SW480 (cell line): ENCODE data around the gene WDR13.
"Not testable (repeated sequence)": the region's sequence is repeated elsewhere in the genome, so short reads cannot be mapped to it uniquely, and the experiment has no call there.

Source experiments
- DNase-seq: peaks from one replicate; pipeline ENCODE4 v3.0.0-alpha.2; 2016; ENCODE audit warnings: low spot score

WDR13 gene

DNA sequence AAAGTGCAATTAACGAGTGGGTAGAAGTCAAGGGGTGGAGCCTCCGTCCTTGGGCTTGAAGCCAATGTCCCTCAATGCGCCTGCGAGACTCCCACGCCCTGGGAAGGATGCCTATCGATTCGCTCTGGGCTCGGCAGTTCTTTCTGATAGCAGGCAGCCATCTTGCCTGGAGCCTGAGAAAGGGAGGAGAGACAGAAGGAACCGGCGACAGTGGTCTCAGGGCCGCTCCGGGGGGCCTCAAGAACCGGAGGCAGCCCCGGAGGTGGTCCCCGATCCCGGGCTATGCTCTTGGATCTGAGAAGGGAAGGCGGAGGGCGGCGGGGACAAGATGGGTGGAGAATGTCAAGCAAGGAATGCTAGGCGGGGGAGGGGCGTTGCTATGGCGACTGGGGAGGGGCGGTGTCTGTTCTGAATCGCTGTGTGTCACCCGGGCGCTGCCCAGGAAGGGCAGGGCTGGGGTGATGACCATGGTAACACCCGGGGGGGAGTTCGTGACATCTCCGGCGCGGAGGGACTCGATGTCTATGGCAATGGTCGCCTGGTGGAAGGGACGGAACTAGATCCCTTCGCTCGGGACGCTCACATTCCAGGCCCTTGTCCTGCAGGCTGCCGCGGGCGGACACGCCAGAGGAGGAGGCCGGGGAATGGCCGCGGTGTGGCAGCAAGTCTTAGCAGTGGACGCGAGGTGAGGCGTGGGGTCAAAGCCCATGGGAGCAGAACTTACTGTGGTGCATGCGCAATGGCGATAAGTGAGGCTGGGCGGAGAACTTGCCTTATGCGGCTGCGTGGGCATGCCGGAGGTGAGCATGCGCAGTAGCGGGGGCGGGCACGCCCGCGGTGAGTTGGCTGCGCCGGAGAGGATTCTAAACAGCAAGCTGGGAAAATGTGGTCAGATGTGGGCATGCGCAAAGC is at the start of gene WDR13:
WDR13 (plus strand) TSS at position 140 of the 912 bp plus-strand sequence; CDS start at position 645, 505 bp downstream.
- peak; percentile 92 for DNase-seq

DNA sequence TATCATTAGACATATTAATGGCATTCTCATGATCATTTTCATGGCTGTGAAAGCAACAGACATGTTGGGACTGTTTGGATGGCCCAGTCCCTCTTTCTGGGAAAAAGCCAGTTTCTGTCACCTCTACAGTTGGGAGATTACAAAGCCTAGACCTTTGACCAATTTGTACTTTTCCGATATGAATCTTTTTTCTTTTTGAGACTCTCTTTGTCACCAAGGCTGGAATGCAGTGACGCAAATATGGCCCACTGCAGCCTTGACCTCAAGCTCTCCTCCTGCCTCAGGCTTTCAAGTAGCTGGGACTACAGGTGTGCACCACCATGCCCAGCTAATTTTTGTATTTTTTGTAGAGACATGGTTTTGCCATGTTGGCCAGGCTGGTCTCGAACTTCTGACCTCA is 48.4 kb upstream of the WDR13 start:
- no peak for DNase-seq

DNA sequence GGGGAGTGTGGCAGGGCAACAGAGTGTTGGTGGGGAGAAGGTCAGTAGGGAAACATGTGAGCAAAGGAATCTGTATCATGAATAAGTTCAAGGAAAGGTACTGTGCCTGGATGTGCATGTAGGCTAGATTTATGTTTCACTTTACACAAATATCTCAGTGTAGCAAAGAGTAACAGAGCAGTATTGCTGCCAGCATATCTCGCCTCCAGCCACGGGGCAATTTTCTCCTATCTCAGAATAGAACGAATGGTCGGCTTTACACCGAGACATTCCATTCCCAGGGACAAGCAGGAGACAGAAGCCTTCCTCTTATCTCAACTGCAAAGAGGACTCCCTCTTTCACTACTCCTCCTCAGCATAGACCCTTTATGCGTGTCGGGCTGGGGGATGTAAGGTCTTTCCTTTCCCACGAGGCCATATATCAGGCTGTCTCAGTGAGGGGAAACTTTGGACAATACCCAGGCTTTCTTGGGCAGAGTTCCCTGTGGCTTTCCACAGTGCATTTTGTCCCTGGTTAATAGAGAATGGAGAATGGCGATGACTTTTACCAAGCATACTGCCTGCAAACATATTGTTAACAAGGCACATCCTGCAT is 41.5 kb upstream of the WDR13 start:
- DNase-seq: not testable (repeated sequence)

DNA sequence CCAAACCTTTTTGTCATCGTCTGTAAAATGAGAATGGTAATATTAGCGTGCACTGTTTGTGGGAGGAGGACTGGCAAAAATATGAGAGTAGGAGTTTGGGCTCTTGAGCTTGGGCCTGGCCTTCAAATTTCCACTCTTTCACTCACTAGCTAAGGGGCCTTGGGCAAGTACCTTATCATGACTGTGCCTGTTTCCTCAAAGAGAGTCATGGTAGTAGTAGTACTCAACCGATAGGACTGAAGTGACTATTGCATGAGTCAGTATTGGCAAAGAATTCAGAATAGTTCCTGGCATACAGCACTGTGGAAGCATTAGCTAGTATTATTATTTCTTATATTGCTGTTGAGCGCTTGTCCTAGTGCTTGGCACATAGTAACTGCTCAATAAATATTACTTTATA is 39.0 kb upstream of the WDR13 start:
- no peak for DNase-seq

DNA sequence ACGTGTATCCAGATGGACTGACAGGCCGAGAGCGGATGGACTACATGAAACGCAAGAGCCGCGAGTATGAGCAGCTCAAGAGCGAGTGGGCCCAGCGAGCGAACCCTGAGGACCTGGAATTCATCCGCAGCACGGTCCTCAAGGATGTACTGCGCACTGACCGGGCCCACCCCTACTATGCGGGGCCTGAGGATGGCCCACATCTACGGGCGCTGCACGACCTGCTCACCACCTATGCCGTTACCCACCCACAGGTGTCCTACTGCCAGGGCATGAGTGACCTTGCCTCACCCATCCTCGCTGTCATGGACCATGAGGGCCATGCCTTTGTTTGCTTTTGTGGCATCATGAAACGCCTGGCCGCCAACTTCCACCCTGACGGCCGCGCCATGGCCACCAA is 37.7 kb upstream of the WDR13 start:
- no peak for DNase-seq

DNA sequence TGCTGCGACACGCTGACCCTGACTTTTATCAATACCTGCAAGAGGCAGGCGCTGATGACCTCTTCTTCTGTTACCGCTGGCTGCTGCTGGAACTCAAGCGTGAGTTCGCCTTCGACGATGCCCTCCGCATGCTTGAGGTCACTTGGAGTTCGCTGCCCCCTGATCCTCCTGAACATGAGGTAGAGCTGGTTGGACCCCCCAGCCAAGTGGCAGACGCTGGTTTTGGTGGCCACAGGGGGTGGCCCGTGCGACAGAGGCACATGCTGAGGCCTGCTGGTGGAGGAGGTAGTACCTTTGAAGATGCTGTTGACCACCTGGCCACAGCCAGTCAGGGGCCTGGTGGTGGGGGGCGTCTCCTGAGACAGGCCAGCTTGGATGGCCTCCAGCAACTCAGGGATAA is 37.2 kb upstream of the WDR13 start:
- no peak for DNase-seq

DNA sequence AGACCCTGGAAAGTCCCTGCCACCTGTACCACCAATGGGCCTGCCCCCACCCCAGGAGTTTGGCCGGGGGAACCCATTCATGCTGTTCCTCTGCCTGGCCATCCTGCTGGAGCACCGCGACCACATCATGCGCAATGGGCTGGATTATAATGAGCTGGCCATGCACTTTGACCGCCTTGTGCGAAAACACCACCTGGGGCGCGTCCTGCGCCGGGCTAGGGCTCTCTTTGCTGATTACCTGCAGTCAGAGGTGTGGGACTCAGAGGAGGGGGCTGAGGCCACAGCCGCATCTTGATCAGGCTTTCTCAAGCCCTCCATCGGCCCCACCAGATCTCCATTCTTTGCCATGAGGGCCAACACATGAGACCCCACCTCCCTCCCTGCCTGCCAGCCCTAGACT is 36.6 kb upstream of the WDR13 start:
- DNase-seq: no peak

DNA sequence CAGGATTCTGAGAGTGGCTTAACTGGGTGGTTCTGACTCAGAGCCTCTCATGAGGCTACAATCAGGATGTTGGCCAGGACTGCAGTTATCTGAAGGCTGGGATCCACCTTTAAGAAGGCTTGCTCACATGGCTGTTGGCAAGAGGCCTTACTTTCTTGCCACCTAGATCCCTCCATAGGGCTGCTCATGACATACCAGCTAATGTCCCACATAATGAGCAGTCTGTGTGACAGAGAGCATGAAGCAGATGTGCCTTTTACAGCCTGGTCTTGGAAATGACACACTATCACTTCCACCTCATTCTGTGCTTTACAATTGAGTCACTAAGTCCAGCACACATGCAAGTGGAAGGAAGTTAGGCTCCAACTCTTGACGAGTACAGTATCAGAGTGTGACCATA is 27.3 kb upstream of the WDR13 start:
- no peak for DNase-seq

DNA sequence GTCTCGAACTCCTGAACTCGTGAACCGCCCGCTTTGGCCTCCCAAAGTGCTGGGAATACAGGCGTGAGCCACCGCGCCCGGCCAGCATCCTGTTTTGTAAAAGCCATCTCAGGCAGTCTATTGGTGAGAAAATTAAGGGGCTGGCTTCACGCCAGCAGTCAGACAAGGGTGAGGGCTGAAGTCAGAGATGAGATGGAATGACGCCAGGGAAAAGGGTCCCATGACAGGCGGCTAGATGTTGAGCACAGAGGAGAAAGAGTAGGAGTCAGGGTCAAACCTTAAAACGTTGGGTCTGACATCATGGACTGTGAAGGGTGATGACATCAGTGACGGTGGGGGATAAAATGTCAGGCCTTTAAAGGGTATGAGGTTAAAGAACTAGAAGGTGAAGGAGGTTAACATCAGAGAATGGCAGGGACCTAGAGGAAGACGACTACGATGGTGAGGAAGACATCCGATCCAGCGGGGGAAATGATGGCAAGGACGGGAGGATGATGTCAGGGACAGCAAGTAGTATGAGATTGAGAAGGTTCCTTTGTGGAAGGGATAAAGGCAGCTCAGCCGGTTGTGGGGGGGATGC is 23.5 kb upstream of the WDR13 start:
- no peak for DNase-seq

DNA sequence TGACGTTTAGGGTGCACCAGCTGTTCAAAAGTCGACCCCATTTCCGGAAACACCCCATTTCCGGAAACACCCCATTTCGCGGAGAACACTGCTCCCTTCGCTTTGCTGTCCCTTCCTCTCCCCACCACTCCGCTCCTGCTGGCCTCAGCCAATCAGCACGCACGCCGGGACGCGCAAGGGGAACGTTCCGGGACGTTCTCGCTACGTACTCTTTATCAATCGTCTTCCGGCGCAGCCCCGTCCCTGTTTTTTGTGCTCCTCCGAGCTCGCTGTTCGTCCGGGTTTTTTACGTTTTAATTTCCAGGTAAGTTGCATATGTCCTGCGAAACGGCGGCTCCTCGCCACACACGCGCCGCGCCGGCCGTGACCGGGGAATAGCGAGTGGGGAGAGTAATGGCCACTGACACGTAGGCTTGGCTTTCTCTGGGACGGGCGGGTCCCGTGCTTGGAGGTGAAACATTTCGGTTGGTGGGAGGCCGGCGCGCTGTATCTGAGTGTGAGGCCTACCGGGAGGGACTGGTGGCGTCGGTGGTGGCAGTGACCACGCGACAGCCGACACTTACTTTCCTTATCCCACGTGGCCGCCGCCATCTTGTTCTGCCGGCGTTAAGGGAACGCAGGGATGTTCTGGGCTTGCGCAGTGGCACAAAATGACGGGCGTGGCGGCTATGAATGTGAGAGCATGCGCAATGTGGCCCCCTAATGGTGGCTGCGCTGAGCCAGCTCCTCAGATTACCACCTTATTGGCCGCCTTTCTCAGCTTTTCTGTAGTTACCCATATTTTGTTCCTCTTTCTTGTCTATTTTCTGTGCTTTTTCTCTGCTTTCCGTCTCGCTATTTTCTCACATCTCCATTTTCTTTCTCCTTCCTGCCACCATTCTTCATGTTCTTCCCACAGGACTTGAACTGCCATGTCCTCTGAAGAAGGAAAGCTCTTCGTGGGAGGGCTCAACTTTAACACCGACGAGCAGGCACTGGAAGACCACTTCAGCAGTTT is 22.7 kb upstream of the WDR13 start, which contains the start of gene RBM3:
RBM3 (plus strand) TSS at position 215 of the 997 bp plus-strand sequence; CDS start at position 912, 697 bp downstream.
- peak; percentile 96 for DNase-seq

DNA sequence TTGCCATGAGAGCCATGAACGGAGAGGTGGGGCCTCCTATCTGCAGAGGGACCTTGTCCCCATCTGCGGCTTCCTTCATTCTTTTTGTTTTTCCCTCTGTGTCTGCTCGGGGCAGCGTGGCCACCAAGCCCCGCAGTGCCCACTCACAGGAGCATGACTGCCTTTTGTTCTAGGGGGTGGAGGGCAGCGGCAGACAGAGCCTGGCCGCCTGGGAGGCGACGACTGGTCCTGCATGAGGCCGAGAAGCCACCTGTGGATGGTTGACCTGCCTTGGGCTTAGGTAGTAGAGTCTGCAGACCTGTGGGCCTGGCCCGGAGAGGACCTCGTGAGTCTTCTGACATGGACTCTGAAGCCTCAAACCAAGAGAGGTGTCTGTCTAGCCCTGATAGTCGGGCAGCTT is 21.6 kb upstream of the WDR13 start:
- no peak for DNase-seq

DNA sequence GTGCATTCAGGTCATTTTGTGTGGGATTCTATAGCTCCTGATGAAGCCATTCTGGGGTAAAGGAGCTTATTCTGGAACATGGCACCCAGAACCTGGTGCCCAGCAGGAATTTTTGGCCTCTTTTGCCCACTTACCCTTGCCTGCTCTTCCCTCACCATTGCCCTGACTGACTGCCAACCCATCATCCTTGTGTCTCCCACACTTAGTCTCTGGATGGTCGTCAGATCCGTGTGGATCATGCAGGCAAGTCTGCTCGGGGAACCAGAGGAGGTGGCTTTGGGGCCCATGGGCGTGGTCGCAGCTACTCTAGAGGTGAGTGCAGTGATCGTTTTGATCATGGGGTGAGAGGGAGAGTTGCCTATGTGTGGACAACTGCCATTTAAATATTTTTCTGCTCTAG is 21.2 kb upstream of the WDR13 start:
- no peak for DNase-seq

DNA sequence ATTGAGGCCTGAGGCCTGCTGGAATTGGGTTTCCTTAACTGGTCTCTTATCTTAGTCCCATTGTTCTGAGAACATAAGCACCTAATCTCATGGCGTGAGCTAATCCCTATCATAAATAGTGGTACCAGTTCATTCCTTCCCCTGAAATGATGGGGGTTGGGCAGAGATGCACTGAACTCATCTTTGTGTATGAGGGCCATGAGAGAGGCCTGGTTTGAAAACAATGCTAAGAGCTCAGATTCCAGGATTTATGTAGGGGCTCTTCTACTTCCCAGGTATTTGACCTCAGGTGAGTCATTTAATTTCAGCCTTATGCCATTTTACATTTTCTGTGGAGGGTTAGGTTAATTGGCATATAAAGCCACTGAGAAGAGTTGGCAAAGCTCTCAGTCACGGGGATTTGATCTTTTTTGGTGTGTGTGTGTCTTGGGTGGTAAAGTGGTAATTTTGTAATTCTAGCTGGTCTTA is 18.6 kb upstream of the WDR13 start:
- DNase-seq: peak; percentile 26

DNA sequence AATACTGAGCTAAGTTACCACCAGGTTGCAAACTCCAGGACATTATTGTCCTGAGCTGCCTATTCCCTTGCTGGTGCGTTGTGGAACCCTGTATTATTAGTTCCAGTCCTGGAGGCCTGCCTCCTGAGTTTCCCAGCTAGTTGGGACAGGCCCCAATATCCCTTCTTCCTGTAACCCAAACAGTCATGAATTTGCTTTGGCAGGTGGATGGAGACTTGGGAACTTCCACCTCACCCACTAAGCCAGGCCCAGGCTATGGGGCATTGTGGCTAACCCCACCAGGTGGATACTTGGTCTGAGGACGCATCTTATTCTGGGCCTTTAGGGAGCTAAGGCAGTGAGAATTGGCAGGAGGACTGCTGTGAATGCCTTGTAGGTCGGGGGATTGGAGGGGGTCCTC is 18.0 kb upstream of the WDR13 start:
- DNase-seq: no peak

DNA sequence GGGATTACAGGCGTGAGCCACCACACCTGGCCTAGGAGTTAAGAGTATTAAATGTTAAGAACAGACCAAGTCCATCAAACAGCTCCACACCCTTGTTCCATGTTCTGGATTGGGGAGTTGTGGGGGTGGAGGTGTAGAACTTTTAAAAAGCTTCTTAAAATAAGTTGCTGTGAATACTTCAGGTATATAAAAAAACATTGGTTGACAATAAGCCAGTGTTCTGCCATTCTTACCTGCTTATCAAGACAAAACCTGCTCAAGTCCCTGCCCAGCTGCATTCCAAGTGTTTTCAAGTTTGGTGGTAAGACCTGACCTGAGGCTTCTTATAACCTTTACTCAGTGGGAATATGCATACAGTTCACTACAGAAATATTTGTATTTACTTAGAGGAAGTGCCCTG is 16.6 kb upstream of the WDR13 start:
- DNase-seq: no peak

DNA sequence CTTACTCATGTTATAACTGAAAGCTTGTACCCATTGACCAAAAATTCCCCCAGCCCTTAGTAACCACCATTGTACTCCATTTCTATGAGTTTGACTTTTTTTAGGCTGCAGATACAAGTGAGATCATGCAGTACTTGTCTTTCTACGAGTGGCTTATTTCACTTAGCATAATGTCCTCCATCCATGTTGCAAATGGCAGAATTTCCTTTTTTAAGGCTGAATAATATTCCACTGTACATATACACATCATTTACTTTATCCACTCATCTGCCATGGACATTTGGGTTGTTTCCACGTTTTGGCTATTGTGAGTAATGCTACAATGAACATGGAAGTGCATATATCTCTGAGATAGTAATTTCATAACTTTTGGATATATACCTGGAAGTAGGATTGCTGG is 12.6 kb upstream of the WDR13 start:
- DNase-seq: no peak

DNA sequence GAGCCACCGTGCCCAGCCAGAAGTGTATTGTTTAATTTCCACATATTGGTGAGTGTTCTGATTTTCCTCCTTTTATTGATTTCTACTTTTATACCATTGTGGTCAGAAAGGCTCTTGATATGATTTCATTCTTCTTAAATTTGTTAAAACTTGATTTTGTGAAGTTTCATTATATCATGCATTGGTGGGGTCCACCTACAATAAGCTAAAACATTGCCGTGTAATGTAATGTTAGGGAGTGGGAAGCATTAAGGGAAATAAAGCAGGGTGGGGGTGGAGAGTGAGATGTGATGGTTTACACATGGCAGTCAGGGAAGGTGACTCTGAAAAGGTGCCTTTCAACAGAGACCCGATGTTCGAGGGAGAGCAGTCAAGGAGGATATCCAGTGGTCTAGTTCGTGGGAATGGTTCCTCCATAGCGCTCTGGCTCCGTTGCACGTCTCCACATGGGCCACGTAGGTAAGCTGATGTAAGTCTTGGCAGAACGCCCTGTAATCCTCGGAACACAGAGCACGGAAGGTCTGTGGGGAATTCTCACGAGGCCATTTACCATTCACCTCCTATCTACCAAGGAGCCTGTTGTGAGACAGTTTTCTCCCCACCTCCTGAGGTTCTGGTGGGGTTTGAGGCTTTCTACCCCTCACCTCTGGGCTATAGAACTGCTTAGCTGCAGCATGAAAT is 7.7 kb upstream of the WDR13 start:
- DNase-seq: no peak

DNA sequence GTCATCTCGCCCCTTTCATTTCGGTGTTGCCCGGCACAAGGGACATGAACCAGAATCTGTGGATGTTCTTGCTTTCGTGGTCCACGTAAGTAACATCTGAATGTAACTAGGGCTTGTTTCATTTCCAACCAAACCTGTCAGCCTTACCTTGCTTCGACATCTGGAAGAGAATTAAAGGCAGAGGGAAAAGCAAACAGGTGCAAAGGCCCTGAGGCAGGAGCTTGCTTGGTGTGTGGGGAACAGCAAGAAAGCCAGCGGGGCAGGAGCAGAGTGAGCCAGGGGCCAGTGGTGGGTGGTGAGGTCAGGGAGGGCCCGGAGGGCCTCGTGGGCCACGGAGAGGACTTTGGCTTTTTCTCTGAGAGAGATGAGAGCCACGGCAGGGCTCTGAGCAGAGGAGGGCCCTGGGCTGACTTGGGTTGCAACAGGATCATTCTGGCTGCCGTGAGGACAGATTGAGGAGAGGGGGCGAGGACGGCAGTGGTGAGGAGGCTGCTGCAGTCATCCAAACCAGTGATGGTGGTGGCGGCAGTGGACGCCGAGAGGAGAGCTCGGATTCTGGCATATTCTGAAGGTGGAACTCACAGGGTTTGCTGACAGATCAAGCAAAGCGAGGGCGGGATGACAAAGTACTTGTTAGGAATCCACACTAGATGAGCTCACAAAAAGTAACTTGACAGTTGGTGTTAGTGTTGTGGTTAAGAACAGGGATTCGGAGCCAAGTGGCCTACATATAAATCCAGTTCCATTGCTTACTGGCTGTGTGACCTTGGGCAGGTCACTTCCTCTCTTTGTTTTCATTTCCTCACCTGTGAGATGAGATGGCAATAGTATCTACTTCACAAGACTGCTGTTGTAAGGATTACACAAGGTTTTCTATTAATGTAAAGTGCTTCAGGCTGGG is 6.8 kb upstream of the WDR13 start:
- no peak for DNase-seq

DNA sequence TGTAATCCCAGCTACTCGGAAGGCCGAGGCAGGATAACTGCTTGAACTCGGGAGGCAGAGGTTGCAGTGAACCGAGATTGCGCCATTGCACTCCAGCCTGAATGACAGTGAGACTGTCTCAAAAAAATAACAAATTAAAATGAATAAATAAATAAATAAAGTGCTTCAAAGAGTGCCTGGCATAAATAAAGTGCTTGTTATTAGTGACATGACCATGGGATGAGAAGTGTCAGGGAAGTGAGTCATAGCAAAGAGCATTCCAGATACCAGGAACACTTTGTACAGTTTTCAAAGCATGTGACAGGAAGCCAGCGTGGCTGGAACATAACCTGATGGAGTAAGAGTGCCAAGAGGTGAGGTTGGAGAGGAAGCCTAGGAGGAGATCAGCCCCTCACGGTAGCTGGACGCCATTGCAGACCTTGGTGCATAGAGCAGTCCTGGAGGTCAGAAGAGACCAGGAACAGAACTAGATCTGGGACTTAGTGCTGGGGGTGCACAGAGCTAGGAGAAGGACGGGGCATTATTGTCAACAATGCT is 6.0 kb upstream of the WDR13 start:
- DNase-seq: peak; percentile 94

DNA sequence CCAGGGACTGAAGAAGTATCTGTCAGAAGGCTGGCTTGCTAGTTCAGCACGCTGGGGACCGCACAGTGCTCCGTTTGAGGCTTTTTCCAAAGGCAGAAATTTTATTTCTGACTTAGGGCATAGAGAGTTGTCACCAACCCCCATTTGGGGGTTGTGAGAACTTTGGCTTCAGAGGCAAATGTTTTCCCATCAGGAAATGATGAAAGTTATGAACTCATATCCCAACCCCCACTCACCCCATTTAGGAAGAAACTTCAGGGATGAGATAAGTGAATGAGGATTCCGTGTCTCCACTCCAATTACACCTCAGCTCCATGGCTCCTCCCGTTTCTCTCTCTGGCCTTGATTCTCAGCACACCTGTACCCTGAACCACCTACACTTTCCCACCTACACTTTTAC is 4.3 kb upstream of the WDR13 start:
- no peak for DNase-seq
